ENCODE results near the gene CCDC177.

The CCDC177 gene

GRCh38 chr14:69572841-69573135, 1.9 kb downstream of the CCDC177 start:
- no peak overlapping the region for H3K4me3 ChIP-seq (ENCODE audit: low read length)
- DNase-seq (ENCODE audit: low read depth, low spot score), result no peak

DNA sequence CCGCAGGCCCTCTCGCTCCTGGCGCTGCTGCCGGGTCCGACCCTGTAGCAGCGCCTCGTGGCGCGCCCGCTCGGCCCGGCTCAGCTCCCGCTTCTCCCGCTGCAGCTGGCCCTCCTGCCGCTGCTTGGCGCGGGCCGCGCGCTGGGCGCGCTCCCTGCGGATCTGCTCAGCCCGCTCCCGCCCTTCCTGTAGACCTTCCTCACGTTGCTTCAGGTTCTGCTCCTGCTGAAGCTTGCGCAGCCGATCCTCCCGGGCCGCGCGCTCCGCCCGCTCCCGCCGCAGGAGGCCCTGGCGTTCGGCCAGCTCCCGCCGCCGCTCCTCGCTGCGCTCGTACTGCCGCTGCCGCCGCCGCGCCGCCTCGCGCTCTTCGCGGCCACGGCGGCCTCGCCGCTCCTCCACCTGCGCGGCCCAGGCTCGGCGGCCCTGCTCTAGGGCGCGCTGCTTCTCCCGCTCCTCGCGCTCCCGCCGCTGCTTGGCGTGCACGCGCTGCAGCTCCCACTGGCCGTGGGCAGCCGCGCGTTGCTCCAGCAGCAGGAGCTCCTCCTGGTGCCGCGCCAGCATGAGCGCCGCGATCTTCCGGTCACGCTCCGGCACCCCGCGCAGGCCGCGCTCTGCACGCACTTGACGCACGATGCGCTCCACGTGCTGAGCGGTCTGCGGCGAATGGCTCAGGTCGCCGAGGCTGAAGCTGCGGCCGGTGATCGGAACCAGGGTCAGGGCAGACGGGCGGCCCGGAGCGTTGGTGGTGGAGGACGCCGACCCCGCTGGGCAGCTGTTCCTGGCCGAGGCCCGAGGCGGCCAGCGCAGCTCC, 2.4 kb downstream of the CCDC177 start:
- DNase-seq (ENCODE audit: low read depth, low spot score), result no peak
- H3K4me3 ChIP-seq (ENCODE audit: low read length), result no peak overlapping the region

DNA sequence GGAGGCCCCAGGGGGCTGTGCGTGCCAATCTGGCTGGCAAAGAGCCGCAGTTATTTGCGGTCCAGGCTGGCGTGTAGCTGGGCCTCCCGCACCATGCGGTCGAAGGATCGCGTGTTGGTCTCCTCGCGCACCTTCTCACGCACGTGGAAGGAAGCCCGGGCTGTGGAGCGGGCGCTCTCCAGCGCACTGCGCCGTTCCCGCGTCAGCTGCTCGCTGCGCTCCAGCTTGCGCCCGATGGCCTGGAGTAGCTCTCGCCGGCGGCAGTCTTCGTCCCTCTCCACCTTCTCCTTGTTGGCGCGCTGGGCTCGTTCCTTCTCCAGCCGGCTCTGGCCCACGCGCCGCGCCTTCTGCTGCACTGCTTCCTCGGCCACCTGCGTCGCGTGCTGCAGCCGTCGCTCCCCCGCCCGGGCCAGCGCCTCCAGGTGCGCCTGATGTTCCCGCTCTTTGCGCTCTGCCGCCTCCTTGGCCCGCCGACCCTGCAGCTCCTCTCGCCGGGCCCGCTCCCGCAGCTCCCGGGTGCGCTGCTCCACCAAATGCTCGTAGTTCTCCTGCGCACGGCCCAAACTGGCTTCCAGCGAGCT, 3.1 kb downstream of the CCDC177 start:
- no peak for DNase-seq (ENCODE audit: low read depth, low spot score)
- no peak overlapping the region for H3K4me3 ChIP-seq (ENCODE audit: low read length)

GRCh38 chr14:69570836-69571330, 3.8 kb downstream of the CCDC177 start:
- DNase-seq (ENCODE audit: low read depth, low spot score), result no peak
- H3K4me3 ChIP-seq (ENCODE audit: low read length), result no peak overlapping the region

- DNase-seq (ENCODE audit: low read depth, low spot score), result no peak
- no peak overlapping the region for H3K4me3 ChIP-seq (ENCODE audit: low read length)
Measured at GRCh38 chr14:69569859-69570258, 4.8 kb downstream of the CCDC177 start.

DNA sequence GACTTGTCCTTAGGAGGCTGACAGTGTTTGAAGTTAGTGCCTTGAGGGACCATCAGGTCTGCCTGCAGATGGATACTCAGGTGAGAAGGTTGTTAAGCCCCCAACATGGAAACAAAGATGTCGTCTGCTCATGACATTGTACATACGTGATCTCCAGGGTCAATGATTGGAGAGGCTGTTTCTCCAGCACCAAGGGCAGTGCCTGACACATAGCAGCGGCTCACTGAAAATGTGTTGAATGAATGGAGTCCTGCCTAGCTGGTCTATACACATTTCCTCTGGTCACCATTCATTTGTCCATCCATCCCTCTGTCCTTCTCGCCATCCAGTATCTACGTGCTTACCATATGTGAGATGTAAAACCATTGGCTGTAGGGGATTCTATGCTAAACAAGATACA, 7.1 kb downstream of the CCDC177 start:
- H3K4me3 ChIP-seq (ENCODE audit: low read length), result no peak overlapping the region
- DNase-seq (ENCODE audit: low read depth, low spot score), result no peak

GRCh38 chr14:69561893-69562292, 12.8 kb downstream of the CCDC177 start:
- no peak for DNase-seq (ENCODE audit: low read depth, low spot score)
- H3K4me3 ChIP-seq (ENCODE audit: low read length), result no peak overlapping the region

DNA sequence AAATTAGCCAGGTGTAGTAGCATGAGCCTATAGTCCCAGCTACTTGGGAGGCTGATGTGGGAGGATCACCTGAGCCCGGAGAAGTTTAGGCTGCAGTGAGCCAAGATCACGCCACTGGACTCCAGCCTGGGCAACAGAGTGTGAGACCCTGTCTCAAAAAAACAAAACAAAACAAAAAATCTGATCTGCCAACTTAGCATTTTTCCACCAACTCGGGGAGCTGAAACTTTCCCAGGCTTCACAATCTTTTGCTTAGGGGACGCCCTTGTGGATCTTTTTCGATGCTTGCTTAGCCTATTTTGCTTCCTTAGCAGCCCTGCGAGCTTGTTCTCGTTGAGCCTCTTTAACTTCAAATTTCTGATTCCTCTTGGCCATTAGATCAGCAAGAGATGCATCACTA, 13.8 kb downstream of the CCDC177 start:
- DNase-seq (ENCODE audit: low read depth, low spot score), result no peak
- H3K4me3 ChIP-seq (ENCODE audit: low read length), result no peak overlapping the region

- H3K4me3 ChIP-seq (ENCODE audit: low read length), result no peak overlapping the region
Measured at GRCh38 chr14:69559581-69560011, 15.1 kb downstream of the CCDC177 start.

GRCh38 chr14:69558774-69559173, 15.9 kb downstream of the CCDC177 start:
- no peak overlapping the region for H3K4me3 ChIP-seq (ENCODE audit: low read length)
- no peak for DNase-seq (ENCODE audit: low read depth, low spot score)

More at GRCh38 chr14:69559581-69560011, 15.1 kb downstream of the CCDC177 start:
- peak; percentile 41 for DNase-seq (ENCODE audit: low read depth, low spot score)

DNA sequence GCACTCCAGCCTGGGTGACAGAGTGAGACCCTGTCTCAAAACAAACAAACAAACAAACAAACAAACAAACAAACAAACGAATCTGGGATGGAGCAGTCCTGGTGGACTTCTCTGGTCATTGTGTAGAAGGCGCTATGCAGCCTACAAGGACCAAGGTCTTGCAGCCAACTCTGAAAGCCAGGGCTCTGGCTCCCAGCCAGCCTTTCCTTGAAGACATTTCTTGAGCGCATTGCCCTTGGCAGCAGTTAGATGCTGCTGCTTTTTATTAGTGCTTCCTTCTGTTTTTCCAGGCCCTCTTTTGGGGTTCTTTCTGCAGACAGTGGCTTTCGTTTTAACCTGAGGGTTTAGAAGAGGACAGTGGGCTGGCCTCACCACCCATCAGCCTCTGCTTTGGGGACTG, 20.2 kb downstream of the CCDC177 start:
- no peak for DNase-seq (ENCODE audit: low read depth, low spot score)
- H3K4me3 ChIP-seq (ENCODE audit: low read length), result no peak overlapping the region

GRCh38 chr14:69553252-69553651, 21.4 kb downstream of the CCDC177 start:
- H3K4me3 ChIP-seq (ENCODE audit: low read length), result no peak overlapping the region
- DNase-seq (ENCODE audit: low read depth, low spot score), result no peak

DNA sequence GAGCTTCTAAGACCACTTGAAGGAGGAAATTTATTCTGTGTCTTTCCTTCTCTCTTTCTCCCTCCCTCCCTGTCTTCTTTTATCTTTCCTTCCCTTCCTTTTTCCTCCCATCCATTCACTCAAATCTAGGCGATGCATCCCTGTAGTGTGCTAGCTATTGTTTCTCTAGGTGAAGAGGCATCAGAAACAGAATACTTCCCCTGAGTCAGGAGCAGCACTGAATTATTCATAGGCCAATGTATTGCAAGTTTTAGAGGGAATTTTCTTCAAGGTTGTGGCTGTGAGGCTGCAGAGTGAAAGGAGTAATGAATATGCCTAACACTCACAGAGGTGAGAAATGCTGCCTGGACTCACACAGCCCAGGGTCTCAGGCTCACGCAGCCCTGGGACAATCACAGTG, 23.2 kb downstream of the CCDC177 start:
- no peak overlapping the region for H3K4me3 ChIP-seq (ENCODE audit: low read length)
- DNase-seq (ENCODE audit: low read depth, low spot score), result no peak

DNA sequence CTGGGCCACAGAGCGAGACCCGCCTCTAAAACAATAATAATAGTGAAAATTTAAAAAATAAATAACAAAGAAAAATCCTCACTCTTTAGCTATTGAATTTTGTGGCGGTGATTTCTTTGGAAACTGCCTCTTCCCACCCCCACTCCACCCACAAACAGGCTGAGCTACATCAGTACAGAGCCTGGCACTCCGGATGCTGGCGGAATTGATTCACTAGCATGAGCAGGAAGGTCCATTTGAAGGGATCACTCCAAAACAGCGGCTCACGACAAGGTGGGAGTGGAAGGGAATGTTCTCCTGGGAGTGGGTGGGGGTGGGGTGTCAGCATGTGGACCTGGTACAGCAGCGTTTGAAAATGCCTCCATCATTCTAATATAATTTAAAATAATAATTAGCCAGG, 26.1 kb downstream of the CCDC177 start:
- DNase-seq (ENCODE audit: low read depth, low spot score), result no peak
- no peak overlapping the region for H3K4me3 ChIP-seq (ENCODE audit: low read length)

DNA sequence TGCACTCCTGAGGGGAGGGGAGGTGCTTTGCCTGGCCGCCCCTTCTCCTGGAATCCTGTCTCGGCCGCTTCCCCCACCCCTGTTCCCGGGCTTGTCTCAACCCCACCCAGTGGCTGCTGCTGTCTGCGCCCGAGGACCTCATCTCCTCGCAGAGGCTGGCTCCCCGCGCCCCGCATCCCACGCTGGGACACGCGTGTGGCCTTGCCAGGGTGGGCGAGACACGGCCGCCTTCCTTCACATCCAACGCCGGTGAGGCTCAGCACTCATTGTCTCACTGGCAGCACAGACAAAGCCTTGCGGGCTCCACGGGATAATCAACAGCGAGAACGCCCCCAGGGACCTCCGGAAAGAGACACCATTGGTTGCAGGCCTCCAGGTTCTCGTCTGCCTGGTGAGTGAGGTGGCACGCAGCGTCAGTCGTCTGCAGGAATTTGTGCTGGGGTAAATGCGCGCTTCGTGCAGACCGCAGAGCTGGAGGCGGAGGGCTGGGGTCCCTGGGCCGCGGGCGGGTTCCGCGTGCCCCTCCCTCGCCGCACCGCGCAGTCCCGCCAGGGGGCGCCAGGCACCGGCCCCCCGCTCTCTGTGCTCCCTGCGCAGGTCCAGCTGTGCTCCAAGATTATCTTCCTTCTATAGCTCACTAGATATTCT, 26.8 kb downstream of the CCDC177 start:
- H3K4me3 ChIP-seq (ENCODE audit: low read length), result no peak overlapping the region

DNA sequence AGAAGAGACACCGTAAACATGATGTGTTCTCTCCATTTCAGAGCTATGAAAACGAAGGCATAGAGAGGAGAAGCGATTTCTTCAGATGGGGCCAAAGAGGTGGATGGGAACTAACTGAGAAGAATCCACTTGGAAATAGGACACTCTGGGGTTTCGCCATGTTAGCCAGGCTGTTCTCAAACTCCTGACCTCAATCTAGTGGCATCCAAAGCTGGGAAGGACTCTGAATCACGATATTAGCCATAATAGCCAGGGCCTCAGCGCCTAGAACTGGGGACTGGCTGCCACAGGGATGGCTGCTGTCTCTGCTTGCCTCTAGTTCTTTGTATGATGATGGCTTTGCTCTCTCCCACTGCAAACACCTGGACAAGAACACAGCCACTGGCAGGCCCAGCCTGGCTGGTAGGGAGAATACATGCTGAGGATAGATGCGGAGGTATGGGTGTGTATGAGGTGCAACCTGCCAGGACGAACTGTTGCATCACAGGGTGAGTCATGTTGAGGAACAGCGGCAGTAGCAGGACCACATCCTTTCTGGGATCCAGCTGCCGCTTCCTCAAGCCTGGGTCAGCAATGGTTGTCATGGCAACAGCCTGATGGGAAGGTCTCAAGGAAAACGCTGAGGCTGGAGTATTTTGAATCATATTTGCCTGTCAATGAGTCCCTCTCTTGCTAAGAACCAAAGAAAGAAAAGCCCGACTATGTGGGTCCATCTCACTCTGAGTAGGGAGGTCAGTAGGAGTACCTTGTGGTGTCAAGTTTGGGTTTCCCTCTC, 31.1 kb downstream of the CCDC177 start:
- H3K4me3 ChIP-seq (ENCODE audit: low read length), result no peak overlapping the region
- DNase-seq (ENCODE audit: low read depth, low spot score), result peak; percentile 35

More for the DNA sequence above, 26.8 kb downstream of the CCDC177 start:
- no peak for DNase-seq (ENCODE audit: low read depth, low spot score)

GRCh38 chr14:69542311-69542710, 32.4 kb downstream of the CCDC177 start:
- H3K4me3 ChIP-seq (ENCODE audit: low read length), result no peak overlapping the region
- no peak for DNase-seq (ENCODE audit: low read depth, low spot score)

- no peak overlapping the region for H3K4me3 ChIP-seq (ENCODE audit: low read length)
- no peak for DNase-seq (ENCODE audit: low read depth, low spot score)
Measured at GRCh38 chr14:69540654-69541335, 33.9 kb downstream of the CCDC177 start.

Measured in Jurkat, Clone E6-1 (cell line).